GM12878 (cell line): ENCODE measurements around the gene HNMT. TPM values are rescaled to one million over a fixed set of nuclear protein-coding genes. Genes with fewer than 3 reads are reported as not detected.
A peak's percentile ranks its signal among the peaks of the same experiment; 100 is the strongest.

Source experiments
- ATAC-seq: fragments of 200-7000 bp; cut with Tn5 transposase; 3 replicates; pipeline ENCODE4 v1.9.1; 2020; ENCODE audit warnings: mild to moderate bottlenecking, moderate library complexity
- BruUV-seq: library from RNA; stranded (reverse); fragments of 400-500 nt; replicated peaks from 2 replicates; lab custom pipeline; 2021; lab: Mats Ljungman, UMichigan
- CTCF ChIA-PET: fragments of 300-600 bp; sonication (Branson Sonifier 250); formaldehyde crosslinking; extraction: SDS; loops from one replicate; lab custom pipeline; 2021; ENCODE audit warnings: inconsistent platforms; lab: Yijun Ruan, JAX
- POLR2A ChIA-PET: fragments of 350-600 bp; formaldehyde crosslinking; extraction: SDS; loops from one replicate; lab custom pipeline; 2021; ENCODE audit warnings: inconsistent platforms; lab: Charles Lee
- RAD21 ChIA-PET: fragments of 300-600 bp; sonication (Branson Sonifier 250); formaldehyde crosslinking; loops from one replicate; lab custom pipeline; 2023; ENCODE audit warnings: antibody characterized with exemption; ENCODE audit not compliant: unreplicated experiment; lab: Charles Lee
- SMC1A ChIA-PET: fragments of 300-600 bp; sonication (Branson Sonifier 250); formaldehyde crosslinking; loops from one replicate; lab custom pipeline; 2023; ENCODE audit not compliant: unreplicated experiment, uncharacterized antibody; lab: Charles Lee
- DNase-seq: peaks from one replicate; pipeline ENCODE4 v3.0.0-alpha.2; 2011; ENCODE audit warnings: low read depth, low spot score
- FAIRE-seq: peaks from 3 replicates; lab custom pipeline; 2011; peaks lifted over from hg19 to GRCh38; lab: Jason Lieb, UNC
- H2AFZ ChIP-seq: 2 replicates; pipeline ENCODE4 v1.6.0; 2011; ENCODE audit warnings: low read depth, low read length, control low read depth; ENCODE audit not compliant: control insufficient read depth
- H3K27ac ChIP-seq: 2 replicates; pipeline ENCODE4 v1.5.1; 2011; ENCODE audit warnings: control low read depth; ENCODE audit not compliant: control insufficient read depth, insufficient read depth
- H3K27me3 ChIP-seq, 2 experiments: replicated peaks in 1 of 2; 2 replicates each; pipeline versions ENCODE4 v1.6.0 to v1.6.1; 2011; ENCODE audit warnings: low read length in 1 of 2; ENCODE audit not compliant: control insufficient read depth in 2 of 2, insufficient read depth in 2 of 2
- H3K36me3 ChIP-seq, 2 experiments: 2 replicates each; pipeline ENCODE4 v1.5.1; 2011; ENCODE audit warnings: low read length in 1 of 2; ENCODE audit not compliant: control insufficient read depth in 2 of 2, insufficient read depth in 2 of 2
- H3K4me1 ChIP-seq: 2 replicates; pipeline ENCODE4 v1.6.1; 2011; ENCODE audit warnings: mild to moderate bottlenecking, low read length, moderate library complexity, mixed read lengths; ENCODE audit not compliant: control insufficient read depth, insufficient read depth
- H3K4me2 ChIP-seq: 2 replicates; pipeline ENCODE4 v1.6.0; 2011; ENCODE audit warnings: control low read depth; ENCODE audit not compliant: control insufficient read depth, insufficient read depth
- H3K4me3 ChIP-seq: fragments of 200-600 bp; sonication (generic); 2 replicates; pipeline ENCODE4 v1.5.1; 2016
- H3K79me2 ChIP-seq: 2 replicates; pipeline ENCODE4 v1.6.0; 2011; ENCODE audit warnings: low read length; ENCODE audit not compliant: control insufficient read depth, insufficient read depth
- H3K9ac ChIP-seq: 2 replicates; pipeline ENCODE4 v1.8.0; 2011; ENCODE audit warnings: low read length, control low read depth, mixed read lengths; ENCODE audit not compliant: control insufficient read depth, insufficient read depth
- H3K9me3 ChIP-seq: replicated peaks from 3 replicates; pipeline ENCODE4 v1.5.1; 2011; ENCODE audit warnings: mild to moderate bottlenecking, low read length; ENCODE audit not compliant: control insufficient read depth, insufficient read depth
- H4K20me1 ChIP-seq: 2 replicates; pipeline ENCODE4 v1.6.0; 2011; ENCODE audit not compliant: control insufficient read depth, insufficient read depth
- CEBPB ChIP-seq, 2 experiments: fragments of 150-350 bp in 1 of 2; IDR thresholded peaks; 2 replicates each; pipeline ENCODE4 v1.6.1; 2012 to 2014; ENCODE audit warnings: low read depth in 2 of 2, low read length in 2 of 2, borderline replicate concordance in 1 of 2, inconsistent platforms in 1 of 2
- ELK1 ChIP-seq: IDR thresholded peaks from 2 replicates; pipeline ENCODE4 v1.6.1; 2012; ENCODE audit warnings: low read depth, low read length, improper control_type of control experiment
- ESRRA ChIP-seq: IDR thresholded peaks from 2 replicates; pipeline ENCODE4 v1.6.1; 2012; ENCODE audit warnings: mild to moderate bottlenecking, low read length, improper control_type of control experiment
- IRF3 ChIP-seq: fragments of 450-650 bp; IDR thresholded peaks from 2 replicates; pipeline ENCODE4 v1.6.1; 2014; ENCODE audit warnings: mild to moderate bottlenecking
- JUNB ChIP-seq: IDR thresholded peaks from 2 replicates; pipeline ENCODE4 v1.6.1; 2016; ENCODE audit warnings: antibody characterized with exemption, mild to moderate bottlenecking
- KDM1A ChIP-seq: fragments of 200-600 bp; sonication (generic); IDR thresholded peaks from 2 replicates; pipeline ENCODE4 v1.6.1; 2016; ENCODE audit warnings: borderline replicate concordance
- MAX ChIP-seq: IDR thresholded peaks from 2 replicates; pipeline ENCODE4 v1.6.1; 2012; ENCODE audit warnings: low read depth, low read length, improper control_type of control experiment
- MTA3 ChIP-seq: IDR thresholded peaks from 2 replicates; pipeline ENCODE4 v1.6.1; 2012; ENCODE audit warnings: low read length, inconsistent platforms, borderline replicate concordance
- PAX8 ChIP-seq: fragments of 450-650 bp; IDR thresholded peaks from 2 replicates; pipeline ENCODE4 v1.6.1; 2017; ENCODE audit warnings: mild to moderate bottlenecking, moderate library complexity
- PML ChIP-seq: IDR thresholded peaks from 2 replicates; pipeline ENCODE4 v1.6.1; 2012; ENCODE audit warnings: low read length, inconsistent platforms
- RB1 ChIP-seq: fragments of 450-650 bp; formaldehyde crosslinking; IDR thresholded peaks from 2 replicates; pipeline ENCODE4 v1.6.1; 2017; ENCODE audit warnings: mild to moderate bottlenecking, borderline replicate concordance
- RBBP5 ChIP-seq: fragments of 200-600 bp; sonication (generic); conservative IDR thresholded peaks from 2 replicates; pipeline ENCODE4 v1.6.1; 2016
- SMC3 ChIP-seq: IDR thresholded peaks from 2 replicates; pipeline ENCODE4 v1.6.1; 2011; ENCODE audit warnings: low read length, improper control_type of control experiment, borderline replicate concordance
- SPI1 ChIP-seq: IDR thresholded peaks from 2 replicates; pipeline ENCODE4 v1.6.1; 2011; ENCODE audit warnings: low read depth, mild to moderate bottlenecking, low read length, moderate library complexity, borderline replicate concordance; ENCODE audit not compliant: insufficient read depth
- SUZ12 ChIP-seq: fragments of 200-600 bp; sonication (generic); IDR thresholded peaks from one replicate; pipeline ENCODE4 v1.6.1; 2018; ENCODE audit warnings: antibody characterized with exemption, mild to moderate bottlenecking; ENCODE audit not compliant: unreplicated experiment
- TARDBP ChIP-seq: IDR thresholded peaks from 2 replicates; pipeline ENCODE4 v1.6.1; 2016; ENCODE audit warnings: borderline replicate concordance
- WRNIP1 ChIP-seq: IDR thresholded peaks from 2 replicates; pipeline ENCODE4 v1.6.1; 2011; ENCODE audit warnings: low read depth, low read length, improper control_type of control experiment, borderline replicate concordance
- ZNF274 ChIP-seq: IDR thresholded peaks from one replicate; pipeline ENCODE4 v1.8.0; 2011; ENCODE audit not compliant: insufficient read length, insufficient read depth
- WGBS: methylation state at CpG from one replicate; pipeline ENCODE4 v1.1.6; 2016; ENCODE audit warnings: low lambda C conversion rate; ENCODE audit not compliant: insufficient replicate concordance, insufficient coverage; ENCODE audit errors: missing lambda C conversion rate; 5-methylcytosine and 5-hydroxymethylcytosine counted together
- in situ Hi-C: fragments of 300-500 bp; cut with MboI; formaldehyde crosslinking; loops from 9 replicates; pipeline ENCODE4 v1.14.3; 2018; ENCODE audit warnings: mixed read lengths
- intact Hi-C: fragments of 100-400 bp; cut with micrococcal nuclease; formaldehyde crosslinking; loops from one replicate; pipeline ENCODE4 v1.14.2; 2022; ENCODE audit not compliant: unreplicated experiment
- polyA plus RNA-seq, 11 experiments: library from polyadenylated mRNA; depleted of rRNA in 4 of 11; unstranded in 6 of 11; stranded (reverse) in 5 of 11; fragments of >200 nt; fragmentation: Nextera tagmentation in 4 of 11; fragmentation: Illumina TruSeq in 1 of 11; extraction: Ambion mirVana in 4 of 11; extraction: Trizol in 1 of 11; gene quantifications; 1 replicate in 1 of 11; 2 replicates in 10 of 11; pipeline versions ENCODE4 v1.2.1 to v1.2.3, GENCODE V29; 2011 to 2016; ENCODE audit warnings: inconsistent platforms in 2 of 11, missing spikeins in 2 of 11, low read depth in 1 of 11
- total RNA-seq, 4 experiments: library from RNA; depleted of rRNA in 3 of 4; stranded (reverse); fragments of >200 nt in 3 of 4; fragmentation: Illumina TruSeq in 1 of 4; extraction: Trizol in 1 of 4; gene quantifications; 2 replicates each; pipeline versions ENCODE4 v1.2.1 to v1.2.3, GENCODE V29; 2013 to 2021
- TF ChIP-seq, protein P1 (sequence below): fragments of 450-650 bp; IDR thresholded peaks from 2 replicates; pipeline ENCODE4 v1.6.1; 2017; ENCODE audit warnings: mild to moderate bottlenecking, low read depth, inconsistent platforms; ENCODE audit not compliant: poor library complexity, severe bottlenecking

HNMT gene
- total and polyA plus RNA-seq, 10 of the 15 experiments (the other 5 are each of a cell fraction or from before 2014, with no cell fraction given), result not detected

- TF ChIP-seq CEBPB (IDR thresholded peaks at IDR 0.05; ENCODE audit: borderline replicate concordance in 1 of 2, low read depth in 2 of 2, low read length in 2 of 2) (no peak), SMC3 (no peak), ESRRA (no peak), PML (no peak), PAX8 (no peak)
Observed at GRCh38 chr2:138026111-138027020, 62.1 kb downstream of the HNMT start (continued).

GRCh38 chr2:138028538-138028937 is 64.3 kb downstream of the HNMT start:
- H4K20me1 ChIP-seq, result no peaks in the 10 kb centered on the region
- intact Hi-C loops (loop anchor here (5.0 kb wide), 1 partner anchor 76 kb away; no protein-coding TSS in a partner anchor), in situ Hi-C loops (no loop called here)
- H3K4me3 ChIP-seq, result no peak overlapping the region
- SMC1A ChIA-PET, result no interaction called here
- RAD21 ChIA-PET, result no interaction called here
- CTCF ChIA-PET, result no interaction called here
- DNase-seq, result peak; percentile 12
- no TSS peak for BruUV-seq
- POLR2A ChIA-PET, result no interaction called here
- WGBS, result 3% methylated on average over 2 of the region's 2 CpGs
- no peaks in the 10 kb centered on the region for H3K9me3 ChIP-seq
- no peak for FAIRE-seq
- ATAC-seq, result peak; percentile 66
- H3K4me2 ChIP-seq, result no peak overlapping the region
- no peak overlapping the region for H2AFZ ChIP-seq
- no peaks in the 10 kb centered on the region for H3K36me3 ChIP-seq
- H3K27me3 ChIP-seq, result no peaks in the 10 kb centered on the region
- no peaks in the 10 kb centered on the region for H3K4me1 ChIP-seq
- H3K9ac ChIP-seq, result no peak overlapping the region
- H3K27ac ChIP-seq, result no peak overlapping the region
- H3K79me2 ChIP-seq, result no peaks in the 10 kb centered on the region
- TF ChIP-seq SUZ12 (no peak), WRNIP1 (no peak), JUNB (peak; percentile 57), RBBP5 (no peak), RB1 (no peak), MAX (0 out of 2 replicates have a peak, but pooled peaks have one; percentile 23), ZNF274 (no peak), IRF3 (no peak), KDM1A (no peak), ELK1 (no peak), MTA3 (no peak), TARDBP (no peak), ESRRA (no peak), SPI1 (peak; percentile 55; the same call in 1 of the 2 replicates)
- TF ChIP-seq, protein P1, sequence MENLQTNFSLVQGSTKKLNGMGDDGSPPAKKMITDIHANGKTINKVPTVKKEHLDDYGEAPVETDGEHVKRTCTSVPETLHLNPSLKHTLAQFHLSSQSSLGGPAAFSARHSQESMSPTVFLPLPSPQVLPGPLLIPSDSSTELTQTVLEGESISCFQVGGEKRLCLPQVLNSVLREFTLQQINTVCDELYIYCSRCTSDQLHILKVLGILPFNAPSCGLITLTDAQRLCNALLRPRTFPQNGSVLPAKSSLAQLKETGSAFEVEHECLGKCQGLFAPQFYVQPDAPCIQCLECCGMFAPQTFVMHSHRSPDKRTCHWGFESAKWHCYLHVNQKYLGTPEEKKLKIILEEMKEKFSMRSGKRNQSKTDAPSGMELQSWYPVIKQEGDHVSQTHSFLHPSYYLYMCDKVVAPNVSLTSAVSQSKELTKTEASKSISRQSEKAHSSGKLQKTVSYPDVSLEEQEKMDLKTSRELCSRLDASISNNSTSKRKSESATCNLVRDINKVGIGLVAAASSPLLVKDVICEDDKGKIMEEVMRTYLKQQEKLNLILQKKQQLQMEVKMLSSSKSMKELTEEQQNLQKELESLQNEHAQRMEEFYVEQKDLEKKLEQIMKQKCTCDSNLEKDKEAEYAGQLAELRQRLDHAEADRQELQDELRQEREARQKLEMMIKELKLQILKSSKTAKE, result no peak
